ENCODE data around the gene GALR1.

GRCh38 chr18:77208964-77209363 is 40.7 kb upstream of the GALR1 start:
- TF ChIP-seq CTCF (IDR thresholded peaks at IDR 0.05; ENCODE audit: poor library complexity): no peak
- no peak for TF ChIP-seq EZH2 (IDR thresholded peaks at IDR 0.05; ENCODE audit: borderline replicate concordance)
- no peak for TF ChIP-seq EZH2phosphoT487 (IDR thresholded peaks at IDR 0.05; ENCODE audit: low read depth, severe bottlenecking, unreplicated experiment)

All from hepatocyte (in vitro differentiated cells).